NCI-H1417 (cell line): ENCODE measurements around the gene FOXA2.

ENCODE experiments used
- DNase-seq, 3 experiments: peaks; one replicate each; lab custom pipeline; 2025; lab: John Stamatoyannopoulos, UW

FOXA2 gene

GRCh38 chr20:22583773-22584521 is 425 bp downstream of the FOXA2 start:
- peak; percentile 29 to 84 (median 84) for DNase-seq

GRCh38 chr20:22582964-22583772 is 1.2 kb downstream of the FOXA2 start:
- DNase-seq: peak in 2 of 3 experiments; percentile 80 to 85

GRCh38 chr20:22582386-22582963 is 1.9 kb downstream of the FOXA2 start:
- DNase-seq: peak in 1 of 3 experiments; percentile 55

- no peak for DNase-seq
Measured at GRCh38 chr20:22581437-22582385, 2.7 kb downstream of the FOXA2 start.

DNA sequence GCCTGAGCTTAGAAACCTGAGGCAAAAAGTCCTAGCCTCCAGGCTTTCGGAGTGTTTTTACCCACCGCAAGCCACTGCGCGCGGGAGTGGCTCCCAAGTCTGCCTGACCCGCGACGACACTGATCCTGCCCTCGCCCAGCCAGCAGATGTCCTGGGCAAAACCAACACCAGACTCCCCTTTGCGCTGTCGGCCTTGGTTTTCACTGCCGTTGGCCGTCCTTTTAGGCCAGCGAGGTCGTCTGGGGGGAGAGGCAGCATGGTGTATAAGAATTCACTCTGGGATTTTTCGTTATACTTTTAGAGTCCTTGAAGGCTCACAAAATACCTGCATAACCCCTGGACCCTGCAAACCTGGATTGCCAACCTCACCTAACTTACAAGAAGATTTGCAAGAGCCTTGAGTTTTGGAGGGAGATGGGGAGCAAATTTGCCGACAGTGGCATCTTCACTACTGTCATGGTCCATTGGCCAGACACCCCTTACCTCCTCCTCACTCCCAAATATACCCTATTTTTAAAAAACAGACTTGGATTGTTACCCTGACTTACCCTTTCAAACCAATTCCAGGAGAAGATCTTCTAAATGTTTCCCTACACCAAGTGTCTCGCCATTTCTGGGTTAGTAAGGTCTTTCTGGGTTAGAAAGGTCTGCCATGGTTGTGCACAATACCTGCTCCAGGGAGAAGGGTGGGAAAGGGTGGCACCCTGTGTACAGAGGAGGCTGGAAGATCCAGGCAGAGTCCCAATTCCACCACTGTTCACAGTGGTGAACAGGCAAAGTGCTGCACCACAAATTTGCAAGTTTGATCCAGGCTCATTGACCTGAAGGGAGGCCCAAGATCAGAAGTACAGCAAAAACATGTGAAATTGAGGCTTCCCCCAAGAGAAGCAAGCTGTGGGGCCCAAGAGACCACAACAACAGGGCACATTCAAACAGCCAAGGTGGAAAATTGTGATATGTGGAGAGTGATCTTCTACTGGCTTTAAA is 4.4 kb downstream of the FOXA2 start:
- DNase-seq: no peak

DNA sequence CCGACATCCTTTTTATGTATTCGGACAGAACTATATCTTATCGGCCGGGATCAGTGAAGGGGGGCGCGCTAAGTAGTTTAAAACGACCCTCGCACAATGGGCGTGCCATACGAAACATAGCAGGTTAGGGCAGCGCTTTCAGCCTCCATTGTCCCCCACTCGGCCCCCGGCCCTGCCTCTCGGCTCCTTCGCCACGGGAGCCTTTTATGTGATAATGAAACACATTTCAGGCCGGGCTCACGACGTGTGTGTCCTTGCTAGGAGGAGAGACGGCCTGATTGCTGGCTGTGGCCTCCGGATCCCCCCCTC is 5.3 kb downstream of the FOXA2 start:
- no peak for DNase-seq

DNA sequence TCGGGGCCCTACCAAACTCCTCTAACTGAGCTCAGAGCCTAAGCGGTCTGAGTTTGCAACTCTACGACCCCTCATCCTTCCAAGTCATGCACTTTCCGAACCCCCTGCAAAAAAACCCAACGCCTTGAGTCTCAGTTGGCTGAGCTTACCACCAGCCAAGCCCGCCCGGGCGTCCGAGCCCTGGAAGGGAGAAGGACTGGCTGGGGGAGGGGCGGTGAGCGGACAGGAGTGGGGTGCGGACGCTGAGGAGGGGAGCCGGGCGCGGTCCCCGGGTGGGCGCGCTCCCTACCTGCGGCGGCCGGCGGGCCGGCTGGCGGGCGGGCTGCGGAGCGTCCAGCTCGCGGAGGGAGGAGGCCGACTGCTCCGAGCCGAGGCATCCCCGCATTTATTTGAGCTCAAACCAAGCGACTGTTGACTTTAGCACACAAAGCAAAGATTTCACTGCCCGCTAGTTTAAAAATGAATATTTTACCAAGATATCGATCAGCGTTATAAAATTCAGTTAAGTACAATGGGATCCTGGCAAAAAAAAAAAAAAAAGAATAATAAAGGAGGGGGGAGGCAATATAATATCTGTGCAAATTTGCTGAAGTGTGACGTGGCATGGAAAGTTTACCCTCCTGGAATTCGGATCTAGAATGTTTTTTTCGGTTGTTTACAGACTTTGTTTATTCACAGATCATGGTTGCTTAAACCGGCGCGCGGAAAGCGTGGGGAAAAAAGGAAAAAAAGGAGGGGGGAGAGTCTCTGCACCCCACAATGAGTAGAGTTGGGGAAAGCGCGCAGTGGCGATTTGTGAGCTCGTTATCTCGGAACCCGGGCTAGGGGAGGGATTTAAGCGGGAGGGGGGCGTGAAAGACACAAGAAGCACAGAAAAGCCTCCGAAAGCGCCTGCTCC is 5.9 kb downstream of the FOXA2 start:
- DNase-seq: no peak

GRCh38 chr20:22577515-22578220 is 6.7 kb downstream of the FOXA2 start:
- no peak for DNase-seq

DNA sequence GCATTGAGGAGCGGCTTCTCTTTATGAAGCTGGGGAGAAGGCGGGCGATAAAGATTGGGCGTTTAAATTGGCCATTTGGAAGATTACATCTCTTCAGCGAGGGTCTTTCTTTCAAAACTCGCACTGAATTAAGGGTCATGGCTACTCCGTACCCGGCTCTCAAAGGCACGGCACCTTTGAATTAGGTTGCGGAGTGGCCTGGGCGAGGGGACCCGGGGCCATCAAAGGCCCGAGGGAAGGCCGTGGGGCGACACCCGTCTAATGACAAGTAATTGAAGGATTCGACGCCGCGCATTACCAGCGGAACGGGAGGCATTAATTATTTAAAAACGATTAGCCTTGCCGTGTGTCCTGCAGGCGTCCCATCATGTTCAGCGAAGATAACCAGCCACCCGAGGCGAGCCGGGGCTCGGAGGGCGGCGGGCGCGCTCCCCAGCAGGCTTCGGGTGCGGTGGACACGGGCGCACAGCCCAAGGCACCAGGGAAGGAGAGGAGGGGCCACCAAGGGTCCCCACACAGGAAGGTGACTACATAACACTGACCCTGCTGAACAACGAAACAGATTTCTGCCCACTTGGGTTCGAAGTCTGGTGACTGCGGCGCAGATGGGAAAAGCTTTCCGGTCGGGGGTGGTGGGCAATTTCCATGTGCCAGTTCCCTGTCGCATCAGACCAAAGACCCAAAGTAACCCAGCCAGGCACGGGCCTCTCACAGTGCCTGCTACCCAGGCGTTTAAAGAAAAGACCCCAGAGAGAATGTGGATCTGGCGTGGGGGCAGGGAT is 7.4 kb downstream of the FOXA2 start:
- no peak for DNase-seq

DNA sequence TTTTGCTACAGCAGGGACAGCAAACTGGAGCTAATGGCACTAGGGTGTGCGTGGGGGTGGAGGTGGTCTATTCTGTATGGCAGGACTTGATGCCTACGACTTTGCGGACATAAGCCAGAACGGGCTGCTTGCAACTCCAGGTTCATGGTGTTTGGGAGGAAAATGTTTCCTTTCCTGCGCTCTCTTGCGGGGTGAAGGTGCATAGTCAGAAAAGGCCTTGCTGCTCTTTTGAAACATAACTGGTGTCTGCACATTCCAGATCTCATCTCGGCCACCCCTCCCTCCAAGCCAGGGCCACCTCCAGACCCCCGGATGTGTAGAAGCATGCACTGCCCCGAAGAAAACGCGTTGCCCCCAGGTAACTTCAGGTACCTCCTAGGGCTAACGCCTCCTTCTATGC is 8.1 kb downstream of the FOXA2 start:
- no peak for DNase-seq

- DNase-seq: no peak
Measured at GRCh38 chr20:22575737-22576136, 8.6 kb downstream of the FOXA2 start.

DNA sequence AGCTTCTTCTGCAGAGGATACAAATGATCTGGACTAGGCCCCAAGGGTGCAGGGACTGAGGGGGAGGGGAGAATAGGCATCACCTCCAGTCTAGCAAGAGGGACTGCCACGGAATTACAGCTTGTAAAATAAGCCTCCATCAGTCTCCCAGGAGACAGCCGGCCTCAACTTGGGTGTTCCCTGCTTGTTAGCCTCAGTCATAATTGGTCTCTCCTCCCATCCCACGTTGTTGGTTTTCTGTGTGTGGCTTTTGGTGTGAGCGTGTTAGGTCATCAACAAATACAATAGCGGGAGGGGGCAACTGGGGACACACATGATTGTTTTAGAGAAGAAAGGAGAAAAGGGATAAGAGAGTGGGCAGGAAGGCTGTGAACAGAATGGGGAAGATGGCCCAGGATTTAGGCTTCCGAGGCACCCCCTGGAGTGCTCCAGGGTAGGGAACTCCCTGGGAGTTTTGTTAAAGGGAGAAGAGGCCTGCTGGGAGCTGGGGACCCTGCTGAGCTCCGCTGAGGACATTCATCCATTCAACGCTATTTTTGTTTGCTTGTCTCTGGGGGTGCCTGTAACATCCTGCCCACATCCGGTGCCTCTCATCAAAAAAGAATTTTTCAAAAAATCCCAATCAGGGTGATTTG is 9.2 kb downstream of the FOXA2 start:
- DNase-seq: peak in 2 of 3 experiments; percentile 76 to 91

DNA sequence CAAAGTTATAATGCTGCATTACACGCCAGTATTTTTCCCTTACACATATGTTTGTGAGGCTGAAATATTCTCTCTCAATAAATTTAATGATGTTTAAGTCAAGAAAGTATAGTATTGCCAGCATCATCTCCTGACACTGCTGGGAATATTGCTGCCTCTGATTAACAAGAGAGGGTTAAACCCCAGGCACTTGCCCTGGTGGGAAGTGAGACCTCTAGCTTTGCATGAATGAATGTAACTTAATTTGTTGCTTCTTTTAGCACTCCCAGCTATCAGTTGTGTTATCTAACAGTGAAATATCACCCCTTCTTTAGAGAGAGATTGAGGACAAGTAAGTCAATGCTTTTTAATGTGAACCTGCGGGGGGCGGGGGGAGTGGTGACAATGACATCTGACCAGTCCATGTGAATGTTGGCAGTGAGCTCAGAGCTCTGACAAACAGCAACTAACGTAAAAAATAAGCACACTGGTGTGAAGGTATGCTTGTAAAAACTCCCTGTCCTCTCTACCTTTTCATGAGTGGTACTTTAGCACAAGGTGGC is 9.8 kb downstream of the FOXA2 start:
- DNase-seq: no peak

DNA sequence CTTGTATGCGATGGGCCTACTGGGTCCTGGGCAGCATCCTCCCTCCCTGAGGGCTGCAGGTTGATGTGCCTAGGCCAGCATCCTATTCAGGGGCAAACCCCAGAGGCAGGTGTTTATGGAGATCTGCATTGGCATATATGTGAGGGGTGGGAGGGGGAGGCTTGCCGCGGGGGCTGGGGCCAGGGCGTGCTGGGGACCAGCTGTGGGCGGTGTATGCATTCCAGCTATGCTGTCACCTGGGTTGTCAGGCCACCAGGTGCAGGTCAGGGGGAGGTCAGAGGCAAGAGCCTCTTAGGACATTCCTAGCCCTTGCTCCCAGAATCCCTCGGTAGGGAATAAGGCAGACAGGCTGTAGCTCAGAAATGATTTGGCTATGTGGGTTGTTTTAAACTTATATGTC is 11.9 kb downstream of the FOXA2 start:
- no peak for DNase-seq

- no peak for DNase-seq
Measured at GRCh38 chr20:22572023-22572422, 12.3 kb downstream of the FOXA2 start.

DNA sequence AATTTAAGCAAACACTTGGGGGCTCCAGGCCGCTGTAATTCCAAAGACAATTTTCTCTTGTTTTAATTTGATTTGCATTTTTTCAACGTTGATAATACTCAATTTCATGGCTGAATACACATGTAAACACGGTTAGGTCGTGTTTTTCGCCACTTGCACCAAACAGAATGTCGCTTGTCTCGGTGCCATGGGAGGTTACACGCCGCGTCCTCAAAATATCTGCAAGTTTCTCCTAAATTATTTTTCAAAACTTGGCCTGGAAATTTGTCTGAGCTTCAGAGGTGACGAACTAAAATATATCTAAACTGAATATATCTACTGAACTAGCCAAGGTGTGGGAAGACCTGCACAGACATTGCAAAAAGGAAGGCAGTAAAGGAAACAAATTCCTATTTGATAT is 15.0 kb downstream of the FOXA2 start:
- no peak for DNase-seq

GRCh38 chr20:22568872-22569344 is 15.5 kb downstream of the FOXA2 start:
- DNase-seq: no peak
